ENCODE measurements around the gene ARHGAP24. TPM values are rescaled to one million over a fixed set of nuclear protein-coding genes. Genes with fewer than 3 reads are reported as not detected.

Gene ARHGAP24
- polyA plus RNA-seq, 3 donors = 12.5 to 32.0 (median 18.8) TPM

- intact Hi-C loops (cut with micrococcal nuclease) = no loop called here
- Histone ChIP-seq H4K20me1 (ENCODE audit: insufficient read depth, low read length) (peaks cover 22% of the 10 kb centered on the region), H3K27me3 (ENCODE audit: control insufficient read depth in 2 of 2, insufficient read depth in 2 of 2, low read length in 2 of 2) (no peaks in the 10 kb centered on the region), H2AFZ (ENCODE audit: insufficient read depth, low read depth, low read length, poor library complexity, severe bottlenecking) (no peak overlapping the region), H3K4me1 (ENCODE audit: control insufficient read depth in 1 of 2, insufficient read depth in 2 of 2, low read length in 2 of 2) (no peaks in the 10 kb centered on the region), H3K79me2 (ENCODE audit: insufficient read depth, low read length) (no peaks in the 10 kb centered on the region), H3K36me3 (replicated peaks in 1 of 2; ENCODE audit: control insufficient read depth in 1 of 2, insufficient read depth in 2 of 2, low read length in 2 of 2) (peaks cover 0 to 11% of the 10 kb centered on the region in 2 donors), H3K4me2 (replicated peaks; ENCODE audit: extremely low read depth, low read length, poor library complexity, severe bottlenecking) (no peak overlapping the region), H3K9ac (ENCODE audit: insufficient read depth, low read length, poor library complexity, severe bottlenecking) (no peak overlapping the region), H3K9me3 (replicated peaks in 1 of 2; ENCODE audit: control insufficient read depth in 1 of 2, insufficient read depth in 1 of 2, low read length in 2 of 2) (no peaks in the 10 kb centered on the region), H3K27ac (ENCODE audit: low read depth in 1 of 2, low read length in 2 of 2) (no peak overlapping the region), H3K4me3 (replicated peaks in 1 of 3; ENCODE audit: low read depth in 2 of 3, low read length in 3 of 3) (no peak overlapping the region)
- no peak for TF ChIP-seq CTCF (IDR thresholded peaks at IDR 0.05)
- Mint-ChIP-seq H3K4me1 (no peaks in the 10 kb centered on the region), H3K27ac (no peak overlapping the region), H3K36me3 (peaks cover 8 to 16% of the 10 kb centered on the region in 2 donors), H3K27me3 (ENCODE audit: low read depth in 3 of 3) (no peaks in the 10 kb centered on the region), H3K9me3 (peaks cover 0 to 8% (median 2%) of the 10 kb centered on the region in 7 donors), H3K4me3 (no peak overlapping the region)
- DNase-seq = no peak
Observed at GRCh38 chr4:85946821-85947220, 471.9 kb downstream of the ARHGAP24 start.

GRCh38 chr4:85951099-85951498, 476.1 kb downstream of the ARHGAP24 start:
- Mint-ChIP-seq H3K27me3 (ENCODE audit: low read depth in 3 of 3) (no peaks in the 10 kb centered on the region), H3K36me3 (peaks cover 6 to 13% of the 10 kb centered on the region in 2 donors), H3K4me1 (no peaks in the 10 kb centered on the region), H3K9me3 (no peaks in the 10 kb centered on the region), H3K27ac (no peak overlapping the region), H3K4me3 (no peak overlapping the region)
- H3K4me2 ChIP-seq (replicated peaks; ENCODE audit: extremely low read depth, low read length, poor library complexity, severe bottlenecking) = no peak overlapping the region
- H3K4me3 ChIP-seq (replicated peaks in 1 of 3; ENCODE audit: low read depth in 2 of 3, low read length in 3 of 3) = no peak overlapping the region
- H3K9me3 ChIP-seq (replicated peaks in 1 of 2; ENCODE audit: control insufficient read depth in 1 of 2, insufficient read depth in 1 of 2, low read length in 2 of 2) = no peaks in the 10 kb centered on the region
- no peak for DNase-seq
- no peaks in the 10 kb centered on the region for H3K79me2 ChIP-seq (ENCODE audit: insufficient read depth, low read length)
- no peaks in the 10 kb centered on the region for H3K4me1 ChIP-seq (ENCODE audit: control insufficient read depth in 1 of 2, insufficient read depth in 2 of 2, low read length in 2 of 2)
- 100% methylated on average over 1 of the region's 3 CpGs for WGBS (ENCODE audit: insufficient coverage)
- no peak overlapping the region for H3K27ac ChIP-seq (ENCODE audit: low read depth in 1 of 2, low read length in 2 of 2)
- intact Hi-C loops (cut with micrococcal nuclease) = no loop called here
- no peaks in the 10 kb centered on the region for H3K27me3 ChIP-seq (ENCODE audit: control insufficient read depth in 2 of 2, insufficient read depth in 2 of 2, low read length in 2 of 2)
- H4K20me1 ChIP-seq (ENCODE audit: insufficient read depth, low read length) = peaks cover 22% of the 10 kb centered on the region
- H3K9ac ChIP-seq (ENCODE audit: insufficient read depth, low read length, poor library complexity, severe bottlenecking) = no peak overlapping the region
- H3K36me3 ChIP-seq (replicated peaks in 1 of 2; ENCODE audit: control insufficient read depth in 1 of 2, insufficient read depth in 2 of 2, low read length in 2 of 2) = peaks cover 0 to 14% of the 10 kb centered on the region in 2 donors
- H2AFZ ChIP-seq (ENCODE audit: insufficient read depth, low read depth, low read length, poor library complexity, severe bottlenecking) = no peak overlapping the region
- no peak for TF ChIP-seq CTCF (IDR thresholded peaks at IDR 0.05)

Measured in CD14-positive monocyte (primary cell).